GM18520 (cell line): ENCODE data around the gene HOXD4.

Source experiments
- ATAC-seq: cut with Tn5 transposase; IDR thresholded peaks from one replicate; pipeline ENCODE4 v1.9.1; 2021; ENCODE audit not compliant: unreplicated experiment

The HOXD4 gene

GRCh38 chr2:176126929-176127773 is 24.2 kb upstream of the HOXD4 start:
- ATAC-seq: no peak

- no peak for ATAC-seq
These were observed 23.6 kb upstream of the HOXD4 start for GRCh38 chr2:176127774-176128072.

GRCh38 chr2:176128172-176128981 is 23.0 kb upstream of the HOXD4 start:
- no peak for ATAC-seq

- ATAC-seq: no peak
These were observed 22.2 kb upstream of the HOXD4 start, which contains the start of gene HOXD8 for GRCh38 chr2:176128982-176129796. Gene HOXD8 (plus strand): TSS chr2:176129705. CDS start chr2:176130367, 662 bp downstream.

GRCh38 chr2:176129813-176130146 is 21.6 kb upstream of the HOXD4 start:
- ATAC-seq: no peak

- ATAC-seq: no peak
These were observed 21.0 kb upstream of the HOXD4 start for GRCh38 chr2:176130147-176130956.

- no peak for ATAC-seq
These were observed 20.1 kb upstream of the HOXD4 start for GRCh38 chr2:176130957-176131847.

- ATAC-seq: no peak
These were observed 19.5 kb upstream of the HOXD4 start for GRCh38 chr2:176131848-176132158.

- no peak for ATAC-seq
These were observed 18.9 kb upstream of the HOXD4 start for GRCh38 chr2:176132205-176133171.

GRCh38 chr2:176133389-176133788 is 18.0 kb upstream of the HOXD4 start:
- ATAC-seq: no peak

- no peak for ATAC-seq
These were observed 17.3 kb upstream of the HOXD4 start for GRCh38 chr2:176134035-176134434.

- no peak for ATAC-seq
These were observed 16.3 kb upstream of the HOXD4 start for GRCh38 chr2:176135035-176135440.

GRCh38 chr2:176136374-176137251 is 14.7 kb upstream of the HOXD4 start:
- ATAC-seq: no peak

GRCh38 chr2:176137252-176137580 is 14.1 kb upstream of the HOXD4 start:
- ATAC-seq: no peak

GRCh38 chr2:176137906-176138305 is 13.4 kb upstream of the HOXD4 start:
- ATAC-seq: no peak

- no peak for ATAC-seq
These were observed 12.8 kb upstream of the HOXD4 start for GRCh38 chr2:176138526-176138922.

GRCh38 chr2:176138923-176139660 is 12.3 kb upstream of the HOXD4 start:
- ATAC-seq: no peak
